Placental pericyte (primary cell): ENCODE data around the gene SIRT4. TPM values are rescaled to one million over a fixed set of nuclear protein-coding genes. Genes with fewer than 3 reads are reported as not detected.

Source experiments
- small RNA-seq: library from RNA; depleted of rRNA; stranded (forward); fragments of <200 nt; gene quantifications from one replicate; pipeline ENCODE3, GENCODE V24; 2012; ENCODE audit warnings: low replicate concordance
- total RNA-seq: library from RNA; depleted of rRNA; stranded (reverse); fragments of >200 nt; gene quantifications from 2 replicates; pipeline ENCODE4 v1.2.3, GENCODE V29; 2012

Gene SIRT4, protein sequence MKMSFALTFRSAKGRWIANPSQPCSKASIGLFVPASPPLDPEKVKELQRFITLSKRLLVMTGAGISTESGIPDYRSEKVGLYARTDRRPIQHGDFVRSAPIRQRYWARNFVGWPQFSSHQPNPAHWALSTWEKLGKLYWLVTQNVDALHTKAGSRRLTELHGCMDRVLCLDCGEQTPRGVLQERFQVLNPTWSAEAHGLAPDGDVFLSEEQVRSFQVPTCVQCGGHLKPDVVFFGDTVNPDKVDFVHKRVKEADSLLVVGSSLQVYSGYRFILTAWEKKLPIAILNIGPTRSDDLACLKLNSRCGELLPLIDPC
- total RNA-seq = 0.66 and 0.86 TPM in 2 replicates

GRCh38 chr12:120301962-120302815, at the start of gene SIRT4:
Gene SIRT4, plus strand, starts transcription at chr12:120302321. Its CDS starts 1,241 bp downstream, at chr12:120303562.

DNA sequence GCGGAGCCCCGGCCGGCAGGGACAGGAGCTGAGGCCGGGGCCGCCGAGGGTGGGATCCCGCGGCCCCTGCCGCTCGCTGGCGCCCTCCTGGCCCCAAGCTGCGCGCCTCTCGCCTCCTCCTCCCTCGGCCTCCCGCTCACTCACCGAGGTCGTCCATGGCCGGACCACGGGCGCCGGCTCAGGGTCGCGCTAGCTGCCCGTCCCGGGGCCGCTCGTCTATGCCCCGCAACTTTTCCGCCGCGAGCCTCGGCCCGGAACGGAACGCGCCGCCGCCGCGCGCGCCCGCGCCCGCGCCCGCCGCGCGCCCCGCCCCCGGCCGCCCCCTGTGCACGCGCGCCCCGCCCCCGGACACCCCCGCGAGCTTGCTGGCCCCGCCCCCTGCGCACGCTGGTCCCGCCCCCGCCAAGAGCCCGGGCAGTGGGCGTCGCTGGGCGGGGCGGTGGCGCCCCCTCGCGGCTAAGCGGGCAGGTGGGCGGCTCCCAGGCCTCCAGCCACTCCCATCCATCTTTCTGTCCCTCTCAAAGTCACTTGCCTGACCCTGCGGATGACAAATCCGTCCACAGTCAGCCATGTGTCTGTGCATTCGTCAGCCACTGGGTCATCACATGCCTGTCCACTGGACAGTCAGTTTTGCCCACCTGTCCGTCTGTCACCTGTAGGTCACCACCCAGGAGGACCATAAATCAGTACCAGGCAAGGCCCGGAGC, 36.5 kb upstream of the SIRT4 start, which contains the start of gene PXN:
Gene PXN (minus strand): TSS at position 258 of the 707 bp plus-strand sequence. CDS start 101 bp downstream, at position 157.

GRCh38 chr12:120292661-120293531, 9.2 kb upstream of the SIRT4 start, which contains the start of gene RNU4-1:
Gene RNU4-1, minus strand, starts transcription at chr12:120293237.

DNA sequence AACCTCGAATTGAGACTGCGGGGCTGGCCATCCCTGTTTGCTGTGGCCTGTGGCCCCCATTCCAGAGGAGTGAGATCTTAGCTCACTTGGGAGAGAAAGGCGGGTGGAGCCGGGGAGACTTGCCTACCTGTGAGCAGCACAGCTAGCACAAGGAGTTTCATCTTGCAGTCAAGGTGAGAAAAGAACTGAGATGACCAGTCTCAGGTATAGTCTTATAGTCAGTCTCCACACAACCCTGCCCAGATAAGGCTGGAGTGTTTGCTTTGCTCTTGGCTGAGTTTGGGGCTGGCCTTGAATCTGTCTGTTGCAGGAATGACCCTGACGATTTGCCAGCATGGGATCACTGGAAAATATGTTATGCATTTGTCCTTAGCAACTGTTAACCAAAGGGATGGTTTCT, 25.5 kb downstream of the SIRT4 start, which contains the start of gene PLA2G1B:
Gene PLA2G1B (minus strand): TSS at position 187 of the 400 bp plus-strand sequence. CDS start 26 bp downstream, at position 161.

Small RNAs within 50 kb of the gene (small RNA-seq; reads per million reads assigned to genes)
- gene RNU4-1 (241 reads per million, percentile 99 among the genes with 10 or more reads in this experiment), gene RNU4-2 (504 reads per million, percentile 99 among the genes with 10 or more reads in this experiment), gene RNU6-1088P (not detected)

Other genes with a start within 250 kb of the SIRT4 start
- gene RAB35, start 185.6 kb upstream of the SIRT4 start, total RNA-seq = 19.3 and 35.9 TPM in 2 replicates
- 99.8 and 201 TPM in 2 replicates for gene GCN1, start 107.6 kb upstream of the SIRT4 start, total RNA-seq
- gene RPLP0, start 101.2 kb upstream of the SIRT4 start, total RNA-seq = 1,724 and 3,331 TPM in 2 replicates
- 46.2 and 150 TPM in 2 replicates for gene PXN, start 36.6 kb upstream of the SIRT4 start, total RNA-seq
- under 0.01 TPM in 2 replicates for gene RNU4-2, start 10.4 kb upstream of the SIRT4 start, total RNA-seq
- gene RNU4-1, start 9.1 kb upstream of the SIRT4 start, total RNA-seq = under 0.01 TPM in 2 replicates
- gene PLA2G1B, start 25.5 kb downstream of the SIRT4 start, total RNA-seq = not detected in 2 replicates
- gene MSI1, start 66.8 kb downstream of the SIRT4 start, total RNA-seq = not detected in 2 replicates
- 260 and 322 TPM in 2 replicates for gene COX6A1, start 135.8 kb downstream of the SIRT4 start, total RNA-seq
- 16.2 and 27.6 TPM in 2 replicates for gene TRIAP1, start 144.1 kb downstream of the SIRT4 start, total RNA-seq
- 13.3 and 16.9 TPM in 2 replicates for gene GATC, start 144.1 kb downstream of the SIRT4 start, total RNA-seq
- 132 and 154 TPM in 2 replicates for gene SRSF9, start 167.4 kb downstream of the SIRT4 start, total RNA-seq
- gene DYNLL1, start 193.8 kb downstream of the SIRT4 start, total RNA-seq = 228 and 256 TPM in 2 replicates
- gene COQ5, start 226.8 kb downstream of the SIRT4 start, total RNA-seq = 16.5 and 21.9 TPM in 2 replicates
- gene RNF10, start 232.0 kb downstream of the SIRT4 start, total RNA-seq = 114 and 200 TPM in 2 replicates